ENCODE results near the gene SNTN. TPM values are rescaled to one million over a fixed set of nuclear protein-coding genes. Genes with fewer than 3 reads are reported as not detected.
"Not testable (repeated sequence)": the region's sequence is repeated elsewhere in the genome, so short reads cannot be mapped to it uniquely, and the experiment has no call there.

Gene SNTN
- total RNA-seq, result under 1 TPM in 1 of 2 donors, not detected in 1; 0.39 TPM
- long read RNA-seq, result 0 reads

DNA sequence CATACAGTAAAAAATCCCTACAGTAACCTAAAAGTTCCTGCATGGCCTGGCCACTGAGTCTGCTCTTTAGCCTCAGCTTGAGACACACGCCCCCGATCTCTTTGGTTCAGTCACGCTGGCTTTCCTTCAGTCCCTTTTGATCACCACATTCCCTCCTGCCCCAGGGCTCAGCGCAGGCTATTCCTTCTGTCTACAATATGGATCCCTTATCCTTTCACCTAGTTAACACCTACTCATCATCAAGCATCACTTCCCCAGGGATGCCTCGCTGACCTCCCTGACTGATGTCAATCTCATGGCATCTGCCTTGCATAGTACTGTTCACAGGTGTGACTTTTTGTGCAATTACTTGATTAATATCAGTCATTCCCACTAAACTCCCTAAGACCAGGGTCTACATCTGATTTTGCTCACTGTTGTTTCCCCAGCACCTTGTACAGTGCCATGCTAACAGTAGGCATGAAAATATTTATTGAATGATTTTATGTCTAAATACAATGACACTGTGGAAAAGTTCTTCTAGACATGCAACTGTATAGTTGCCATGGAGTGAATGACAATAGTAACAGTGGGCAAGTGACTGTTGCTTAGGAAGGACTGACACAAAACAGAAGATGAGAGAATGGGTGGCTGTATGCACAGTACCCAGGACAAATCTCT, at the start of gene SNTN:
Gene SNTN, plus strand, starts transcription at position 610 of the 660 bp plus-strand sequence. Its CDS starts 13 bp downstream, at position 623.
- DNase-seq, result no peak
- ATAC-seq, result no peak
- intact Hi-C loops (cut with DNase I, micrococcal nuclease), result no loop called here

DNA sequence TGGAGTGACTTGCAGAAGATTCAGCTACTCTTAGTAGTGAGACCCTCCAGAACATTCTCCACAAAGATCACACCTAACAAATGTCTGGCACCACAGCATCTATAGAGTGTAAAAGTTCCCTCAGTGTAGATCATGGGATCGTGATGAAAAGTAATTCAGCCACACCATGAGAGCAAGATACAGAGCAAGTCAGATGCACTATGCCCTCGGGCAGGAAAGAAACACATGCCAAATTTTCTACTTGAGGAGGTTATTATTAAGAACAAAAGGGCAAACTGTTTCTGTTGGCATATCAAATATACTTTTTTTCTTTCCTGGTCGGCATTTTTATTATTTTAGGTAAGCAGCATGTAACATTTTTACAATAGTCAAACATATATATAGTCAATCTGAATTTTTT, 44.8 kb upstream of the SNTN start:
- DNase-seq (no peak), ATAC-seq (no peak)
- intact Hi-C loops (cut with DNase I, micrococcal nuclease), result no loop called here

DNA sequence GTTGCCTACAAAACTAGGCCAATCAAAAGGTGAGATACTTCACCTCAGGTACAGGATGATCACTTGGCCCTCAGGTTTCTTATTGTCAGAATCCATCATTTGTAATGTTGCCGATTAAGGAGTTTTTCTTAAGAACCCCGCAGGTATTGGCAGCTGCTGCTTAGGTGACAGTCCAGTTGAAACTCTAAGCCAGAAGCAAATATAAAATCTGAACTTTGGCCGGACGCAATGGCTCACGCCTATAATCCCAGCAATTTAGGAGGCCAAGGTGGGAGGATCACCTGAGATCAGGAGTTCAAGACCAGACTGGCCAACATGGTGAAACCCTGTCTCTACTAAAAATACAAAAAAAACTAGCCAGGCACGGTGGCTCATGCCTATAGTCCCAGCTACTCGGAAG, 43.1 kb upstream of the SNTN start:
- intact Hi-C loops (cut with DNase I, micrococcal nuclease), result no loop called here
- DNase-seq (no peak), ATAC-seq (no peak)

DNA sequence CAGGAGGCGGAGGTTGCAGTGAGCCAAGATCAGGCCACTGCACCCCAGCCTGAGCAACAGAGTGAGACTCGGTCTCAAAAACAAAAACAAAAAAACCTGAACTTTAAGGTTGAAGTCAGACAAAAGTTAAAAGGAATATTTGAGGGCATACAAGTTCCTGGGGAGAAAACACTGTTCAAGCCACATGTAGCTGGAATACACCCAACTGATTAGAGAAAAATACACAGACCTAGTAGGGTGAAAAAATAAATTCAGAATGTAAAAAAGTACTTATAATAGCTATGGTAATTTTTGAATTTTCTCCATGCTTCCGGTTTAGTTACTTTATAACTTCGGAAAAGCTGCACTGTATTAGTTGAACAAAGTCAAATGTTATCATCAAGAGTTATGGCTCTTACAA, 42.6 kb upstream of the SNTN start:
- intact Hi-C loops (cut with DNase I, micrococcal nuclease), result no loop called here
- ATAC-seq, result no peak
- DNase-seq, result no peak

DNA sequence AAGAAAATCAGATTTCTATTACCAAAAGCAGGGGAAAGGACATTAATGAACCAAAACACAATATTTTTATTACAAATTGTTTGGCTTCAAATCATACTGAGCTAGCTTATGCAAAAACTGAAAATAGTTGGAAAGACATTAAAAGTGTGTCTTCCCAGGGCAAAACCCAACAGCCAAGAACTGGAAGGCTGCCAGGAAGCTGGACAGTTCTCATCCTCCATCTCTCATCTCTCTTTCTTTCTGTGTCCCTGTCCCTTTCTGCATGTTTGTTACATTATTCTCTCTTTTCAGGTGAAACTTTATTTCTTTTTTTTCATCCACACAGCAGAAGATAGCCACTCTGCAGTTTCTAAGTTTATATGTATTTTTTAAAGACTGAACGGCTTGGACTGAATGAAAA, 41.1 kb upstream of the SNTN start:
- DNase-seq (no peak), ATAC-seq (no peak)
- intact Hi-C loops (cut with DNase I, micrococcal nuclease), result no loop called here

DNA sequence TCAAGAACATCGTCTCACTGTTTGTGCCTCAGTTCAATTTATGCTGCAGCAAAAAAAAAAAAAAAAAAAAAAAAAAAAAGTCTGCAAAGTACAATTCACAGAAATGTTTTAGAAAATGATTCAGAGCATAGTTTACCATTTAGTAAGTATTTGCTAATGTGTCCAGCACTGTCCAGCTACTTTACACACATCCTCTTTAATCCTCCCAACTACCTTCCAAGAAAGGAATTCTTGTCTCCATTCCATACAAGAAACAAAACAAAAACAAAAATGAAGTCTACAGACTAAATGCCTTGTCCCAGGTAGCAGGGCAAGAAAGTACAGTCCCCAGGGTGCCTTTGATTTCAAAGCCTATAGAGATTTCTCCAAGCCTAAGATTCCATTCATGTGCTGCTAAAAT, 38.9 kb upstream of the SNTN start:
- no peak for ATAC-seq
- intact Hi-C loops (cut with DNase I, micrococcal nuclease), result no loop called here
- no peak for DNase-seq

DNA sequence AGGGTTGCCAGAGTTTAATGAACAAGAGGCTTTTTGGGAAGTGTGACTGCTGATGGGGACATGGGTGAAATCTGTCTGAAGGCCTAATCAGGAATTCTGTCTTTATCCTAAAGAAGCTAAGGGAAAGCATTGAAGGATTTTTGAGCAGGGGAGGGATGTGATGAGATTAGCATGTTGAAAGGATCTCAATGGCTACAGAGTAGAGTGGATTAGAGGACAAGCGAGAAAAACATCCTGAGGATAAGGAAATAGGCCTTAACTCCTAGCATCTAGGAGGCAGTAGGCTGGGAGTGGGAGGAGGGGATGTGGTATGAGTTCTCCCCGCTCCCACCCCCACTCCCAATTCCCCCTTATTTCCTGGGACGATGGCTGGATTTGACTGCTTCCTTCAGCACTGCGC, 35.1 kb upstream of the SNTN start:
- DNase-seq (no peak), ATAC-seq (no peak)
- intact Hi-C loops (cut with DNase I, micrococcal nuclease), result no loop called here

DNA sequence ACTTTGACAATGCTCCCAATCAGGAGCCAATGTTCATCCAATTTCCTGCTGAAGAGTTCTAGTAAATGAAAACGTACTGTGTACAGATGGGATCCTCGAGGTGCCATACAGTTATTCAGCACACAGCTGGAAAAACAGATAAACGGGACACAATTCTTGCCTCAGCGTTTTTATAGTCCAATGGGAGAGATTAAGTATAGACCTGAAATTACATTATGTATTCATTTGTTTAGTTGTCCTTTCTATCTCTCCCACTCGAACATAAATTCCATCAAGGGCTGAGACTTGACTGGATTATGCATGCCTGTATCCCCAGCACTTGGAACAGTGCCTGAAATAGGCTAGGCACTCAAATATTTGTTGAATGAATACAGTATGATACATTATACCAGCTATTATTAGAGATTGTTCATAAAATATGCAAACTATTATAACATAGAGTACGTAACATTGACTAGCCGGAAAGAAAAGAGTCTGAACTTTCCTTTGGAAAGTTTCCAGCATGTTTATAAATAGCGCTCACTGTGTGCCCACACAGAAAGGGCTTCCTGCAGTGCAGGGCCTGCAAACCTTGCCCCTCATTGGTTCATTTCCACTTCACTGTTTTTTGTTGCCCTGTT, 27.4 kb upstream of the SNTN start:
- ATAC-seq (no peak), DNase-seq (no peak)
- intact Hi-C loops (cut with DNase I, micrococcal nuclease), result no loop called here

DNA sequence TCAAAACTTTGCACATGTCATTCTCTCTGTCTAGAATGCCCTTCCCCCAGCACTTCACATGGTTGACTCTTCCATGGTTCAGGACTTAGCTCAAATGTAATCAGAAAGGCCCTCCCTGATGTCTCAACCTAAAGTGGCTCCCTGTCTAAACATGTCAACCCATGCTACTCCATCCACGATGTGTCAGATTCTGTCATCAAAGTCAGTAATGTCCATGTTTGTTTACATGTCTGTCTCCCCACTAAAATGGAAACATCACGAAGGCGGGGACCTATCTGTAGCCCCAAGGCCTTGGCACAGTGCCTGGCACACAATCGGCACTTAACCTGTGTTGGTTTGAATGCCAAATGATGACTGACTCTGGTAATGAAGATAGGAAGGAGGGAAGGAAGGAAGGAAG, 20.8 kb upstream of the SNTN start:
- ATAC-seq (no peak), DNase-seq (no peak)
- intact Hi-C loops (cut with DNase I, micrococcal nuclease), result no loop called here

DNA sequence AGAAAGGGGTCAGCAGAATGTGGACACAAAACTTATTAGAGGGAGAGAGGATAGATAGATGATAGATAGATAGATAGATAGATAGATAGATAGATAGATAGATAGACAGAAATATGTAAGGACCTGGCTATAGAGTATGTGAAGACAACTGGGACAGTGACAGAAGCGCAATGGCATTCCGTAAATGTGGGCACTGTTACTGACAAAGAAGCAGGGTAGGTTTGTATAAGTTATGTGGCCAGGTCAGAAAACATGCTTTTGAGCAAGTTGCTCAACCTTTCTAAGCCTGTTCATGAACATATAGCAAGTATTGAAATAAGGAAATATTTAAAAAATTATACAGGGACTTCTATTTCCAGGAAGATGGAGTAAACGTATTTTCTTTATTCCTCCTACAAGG, 17.3 kb upstream of the SNTN start:
- intact Hi-C loops (cut with DNase I, micrococcal nuclease), result no loop called here
- DNase-seq (no peak), ATAC-seq (no peak)

DNA sequence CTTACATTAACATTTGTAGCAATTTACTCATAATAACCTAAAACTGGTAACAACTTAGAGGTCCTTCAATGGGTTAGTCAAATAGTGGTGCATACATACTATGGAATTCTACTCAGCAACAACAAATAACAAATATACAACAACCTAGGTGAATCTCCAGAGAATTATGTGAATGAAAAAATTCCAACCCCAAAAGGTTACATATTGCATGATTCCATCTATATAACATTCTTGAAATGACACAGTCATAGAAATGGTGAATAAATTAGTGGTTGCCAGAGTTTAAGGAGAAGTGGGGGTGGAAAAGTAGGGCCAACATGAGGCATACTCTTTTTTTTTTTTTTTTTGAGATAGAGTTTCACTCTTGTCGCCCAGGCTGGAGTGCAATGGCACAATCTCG, 12.7 kb upstream of the SNTN start:
- DNase-seq (no peak), ATAC-seq (no peak)
- intact Hi-C loops (cut with DNase I, micrococcal nuclease), result no loop called here

DNA sequence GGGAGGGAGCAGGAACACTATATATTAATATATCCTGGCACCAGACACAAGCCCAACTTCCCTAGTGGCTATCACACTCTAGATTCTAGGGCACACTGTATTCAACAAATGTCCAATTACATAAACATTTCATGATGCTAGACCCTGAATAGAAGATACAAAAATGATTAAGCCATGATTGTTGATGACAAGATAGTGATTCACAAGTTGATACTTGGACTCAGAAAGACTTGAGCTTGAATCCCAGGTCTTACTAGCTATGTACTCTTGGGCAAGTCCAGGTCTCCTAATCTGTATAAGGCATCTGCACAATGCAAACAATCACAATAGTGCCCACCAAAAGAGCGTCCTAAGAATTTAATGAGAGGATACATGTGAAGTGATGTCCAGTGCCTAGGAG, 10.0 kb upstream of the SNTN start:
- intact Hi-C loops (cut with DNase I, micrococcal nuclease), result no loop called here
- no peak for DNase-seq
- ATAC-seq, result no peak

DNA sequence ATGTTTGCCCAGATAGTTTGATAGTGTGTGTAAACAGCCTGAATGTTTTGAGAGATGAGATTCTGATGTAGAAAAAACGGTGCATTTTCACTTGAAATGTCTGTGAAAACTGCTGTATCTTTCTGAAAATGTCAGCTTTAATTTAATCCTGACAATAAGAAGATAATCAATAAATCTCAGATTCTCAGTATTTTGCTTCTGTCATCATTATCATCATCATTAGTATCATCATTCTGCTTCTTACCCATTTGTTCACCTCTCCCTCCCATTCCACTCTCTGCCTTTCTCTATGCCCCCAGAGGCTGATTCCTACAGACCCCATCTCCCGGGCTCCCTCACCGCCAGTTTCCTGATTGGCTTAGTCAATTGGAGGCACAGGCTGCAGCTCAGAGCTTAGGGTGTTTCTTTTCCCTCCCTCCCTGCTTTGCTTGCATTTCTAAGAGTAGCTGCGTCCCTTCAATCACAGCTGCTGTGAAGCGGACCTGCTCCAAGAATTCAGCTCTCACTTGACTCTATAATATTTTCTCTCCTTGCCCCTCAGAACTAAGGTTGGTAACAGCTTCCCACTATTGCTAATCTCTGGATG, 8.2 kb upstream of the SNTN start:
- DNase-seq (no peak), ATAC-seq (peak; percentile 20)
- intact Hi-C loops (cut with DNase I, micrococcal nuclease), result no loop called here

DNA sequence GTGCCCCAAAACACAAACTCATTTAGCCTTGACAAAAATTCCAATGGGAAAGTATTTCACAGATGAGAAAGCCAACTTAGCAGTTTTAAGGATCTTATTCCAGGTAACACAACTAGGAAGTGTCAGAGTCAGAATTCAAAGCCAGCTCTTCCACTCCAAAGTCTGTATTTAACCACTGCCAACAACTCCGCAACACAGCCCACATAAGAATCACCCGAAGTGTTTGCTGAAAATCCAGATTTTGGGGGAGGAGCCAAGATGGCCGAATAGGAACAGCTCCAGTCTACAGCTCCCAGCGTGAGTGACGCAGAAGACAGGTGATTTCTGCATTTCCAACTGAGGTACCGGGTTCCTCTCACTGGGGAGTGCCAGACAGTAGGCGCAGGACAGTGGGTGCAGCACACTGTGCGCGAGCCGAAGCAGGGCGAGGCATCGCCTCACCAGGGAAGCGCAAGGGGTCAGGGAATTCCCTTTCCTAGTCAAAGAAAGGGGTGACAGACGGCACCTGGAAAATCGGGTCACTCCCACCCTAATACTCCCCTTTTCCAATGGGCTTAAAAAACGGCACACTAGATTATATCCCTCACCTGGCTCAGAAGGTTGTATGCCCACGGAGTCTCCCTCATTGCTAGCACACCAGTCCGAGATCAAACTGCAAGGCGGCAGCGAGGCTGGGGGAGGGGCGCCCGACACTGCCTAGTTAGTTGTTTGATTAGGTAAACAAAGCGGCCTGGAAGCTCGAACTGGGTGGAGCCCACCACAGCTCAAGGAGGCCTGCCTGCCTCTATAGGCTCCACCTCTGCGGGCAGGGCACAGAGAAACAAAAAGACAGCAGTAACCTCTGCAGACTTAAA, 7.3 kb upstream of the SNTN start:
- ATAC-seq, result peak; percentile 78
- intact Hi-C loops (cut with DNase I, micrococcal nuclease), result not testable (repeated sequence)
- peak; percentile 46 to 85 for DNase-seq

DNA sequence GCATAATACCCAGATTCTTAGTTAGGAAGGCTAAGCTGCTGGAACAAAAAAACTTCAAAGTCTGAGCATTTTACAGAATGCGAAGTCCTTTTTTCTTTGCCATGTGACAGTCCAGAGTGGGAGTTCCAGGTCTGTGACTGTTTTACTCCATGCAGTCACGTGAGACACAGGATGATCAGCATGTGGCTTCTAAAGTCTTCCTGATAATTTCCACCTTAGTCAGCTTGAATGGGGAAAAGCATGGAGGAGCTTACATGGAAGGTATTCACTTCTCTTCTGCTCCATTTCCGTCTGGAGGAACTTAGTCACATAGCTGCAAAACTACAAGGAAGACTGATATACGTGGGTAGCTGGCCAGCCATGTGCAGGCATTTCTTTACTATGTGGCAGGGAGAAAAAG, 1.7 kb downstream of the SNTN start:
- intact Hi-C loops (cut with DNase I, micrococcal nuclease), result no loop called here
- ATAC-seq, result no peak
- no peak for DNase-seq

DNA sequence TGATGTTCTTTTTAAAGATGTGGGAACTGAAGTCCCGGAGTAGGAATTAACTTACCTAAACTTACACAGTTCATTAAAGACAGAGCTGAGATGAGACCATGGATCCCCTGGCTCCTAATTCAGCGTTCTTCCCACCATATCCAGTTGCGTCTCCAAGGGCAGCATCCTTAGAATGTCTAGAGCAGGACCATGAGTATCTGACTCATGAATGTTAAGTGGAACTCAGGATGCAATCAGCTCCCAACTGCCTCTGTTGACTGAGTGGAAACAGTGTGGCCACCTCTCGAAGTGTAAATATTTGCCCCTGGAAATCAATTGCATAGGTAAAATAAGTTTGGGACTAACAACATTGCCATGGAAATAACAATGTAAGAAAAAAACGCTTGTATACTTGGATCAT, 2.5 kb downstream of the SNTN start:
- DNase-seq (no peak), ATAC-seq (no peak)
- intact Hi-C loops (cut with DNase I, micrococcal nuclease), result no loop called here

DNA sequence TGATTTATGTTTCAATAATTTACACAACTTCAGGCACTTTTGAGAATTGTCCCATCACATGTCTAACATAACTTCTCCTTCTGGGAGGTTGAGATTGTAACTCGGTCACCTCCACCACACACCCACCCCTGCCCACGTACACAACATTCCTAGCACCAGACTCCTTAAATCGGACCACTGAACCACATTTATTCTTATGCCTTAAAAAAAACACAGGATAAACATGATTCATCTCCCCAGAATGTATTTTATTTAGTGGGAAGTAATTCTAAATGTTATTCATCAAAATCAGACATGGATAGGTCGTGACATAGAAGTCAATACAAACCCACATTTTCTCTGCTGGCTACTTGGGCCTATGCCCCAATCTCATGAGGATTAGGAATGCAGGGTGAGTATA, 3.0 kb downstream of the SNTN start:
- ATAC-seq (no peak), DNase-seq (no peak)
- intact Hi-C loops (cut with DNase I, micrococcal nuclease), result no loop called here

DNA sequence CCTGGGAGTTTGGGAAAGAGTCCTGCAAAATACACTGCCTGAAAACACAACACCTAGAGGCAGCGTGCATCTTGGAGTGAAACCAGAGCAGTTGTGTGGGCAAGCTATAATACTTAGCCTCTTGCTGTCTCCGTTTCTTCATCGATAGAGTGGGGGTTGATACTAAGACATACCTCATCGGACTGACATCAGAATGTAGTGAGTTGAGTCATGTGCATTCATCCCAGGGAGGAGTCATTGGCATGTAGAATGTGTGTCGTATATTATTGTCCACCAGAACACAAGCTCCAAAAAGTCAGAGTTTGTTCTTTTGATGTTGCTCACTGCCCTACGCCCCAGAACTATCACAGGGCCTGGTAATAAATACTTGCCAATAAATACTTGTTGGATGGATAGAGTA, 4.3 kb downstream of the SNTN start:
- DNase-seq (no peak), ATAC-seq (no peak)
- intact Hi-C loops (cut with DNase I, micrococcal nuclease), result no loop called here

DNA sequence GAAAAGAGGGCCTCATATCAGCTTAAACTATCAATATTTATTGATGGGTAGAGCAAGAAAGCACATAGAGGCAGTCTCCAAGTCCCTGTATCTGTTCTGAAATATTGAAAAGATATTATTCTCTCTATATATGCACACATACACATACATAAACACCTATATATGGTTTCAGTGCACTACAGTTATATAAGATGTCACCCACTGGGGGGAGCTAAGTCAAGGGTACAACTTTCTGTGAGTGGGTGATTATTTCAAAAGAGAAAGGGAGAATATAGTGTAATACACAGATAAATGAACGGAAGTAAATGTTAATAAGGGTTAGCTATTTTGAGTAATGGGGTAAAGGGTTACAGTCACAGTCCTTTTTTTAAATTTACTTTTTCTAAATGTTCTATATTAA, 8.8 kb downstream of the SNTN start:
- intact Hi-C loops (cut with DNase I, micrococcal nuclease), result no loop called here
- no peak for DNase-seq

DNA sequence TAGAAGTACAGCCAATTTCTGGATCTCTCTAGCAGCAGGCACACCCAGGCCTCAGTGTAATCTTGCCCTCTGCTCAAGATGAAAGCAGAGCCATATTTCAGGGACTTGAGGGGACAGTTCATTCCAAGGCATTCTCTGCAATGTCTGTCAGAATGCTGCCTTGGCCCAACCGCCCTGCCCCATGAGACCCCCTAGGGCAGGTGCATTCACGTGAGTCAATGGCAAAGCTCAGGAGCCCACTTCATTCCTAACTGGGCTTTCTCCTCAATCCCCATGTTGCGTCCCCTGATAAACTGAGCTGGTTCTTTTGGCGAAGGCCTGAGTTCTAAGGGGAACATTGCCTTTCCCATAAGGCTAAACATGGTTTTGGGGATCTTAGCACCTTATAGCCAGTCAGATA, 9.5 kb downstream of the SNTN start:
- ATAC-seq (no peak), DNase-seq (no peak)
- intact Hi-C loops (cut with DNase I, micrococcal nuclease), result no loop called here

More for the DNA sequence above, 8.8 kb downstream of the SNTN start:
- no peak for ATAC-seq
